ENCODE results near the gene AVL9.

AVL9 gene

GRCh38 chr7:32511791-32512190 lies 16.5 kb downstream of the AVL9 start:
- H3K4me3 ChIP-seq (ENCODE audit: low read depth, low read length): no peak overlapping the region
- no peak for DNase-seq (ENCODE audit: low read depth)
- TF ChIP-seq CTCF (IDR thresholded peaks at IDR 0.05; ENCODE audit: control insufficient read depth, extremely low read depth, insufficient read depth): no peak

GRCh38 chr7:32513210-32513609 lies 17.9 kb downstream of the AVL9 start:
- no peak overlapping the region for H3K4me3 ChIP-seq (ENCODE audit: low read depth, low read length)

GRCh38 chr7:32515890-32516550 lies 20.7 kb downstream of the AVL9 start:
- no peak overlapping the region for H3K4me3 ChIP-seq (ENCODE audit: low read depth, low read length)
- DNase-seq (ENCODE audit: low read depth): no peak
- TF ChIP-seq CTCF (IDR thresholded peaks at IDR 0.05; ENCODE audit: control insufficient read depth, extremely low read depth, insufficient read depth): no peak

More at GRCh38 chr7:32513210-32513609, 17.9 kb downstream of the AVL9 start:
- TF ChIP-seq CTCF (IDR thresholded peaks at IDR 0.05; ENCODE audit: control insufficient read depth, extremely low read depth, insufficient read depth): no peak
- no peak for DNase-seq (ENCODE audit: low read depth)

GRCh38 chr7:32516551-32517100 lies 21.3 kb downstream of the AVL9 start:
- DNase-seq (ENCODE audit: low read depth): no peak
- H3K4me3 ChIP-seq (ENCODE audit: low read depth, low read length): no peak overlapping the region
- no peak for TF ChIP-seq CTCF (IDR thresholded peaks at IDR 0.05; ENCODE audit: control insufficient read depth, extremely low read depth, insufficient read depth)

- DNase-seq (ENCODE audit: low read depth): no peak
Measured at GRCh38 chr7:32518534-32519140, 23.3 kb downstream of the AVL9 start.

GRCh38 chr7:32519763-32520162 lies 24.5 kb downstream of the AVL9 start:
- TF ChIP-seq CTCF (IDR thresholded peaks at IDR 0.05; ENCODE audit: control insufficient read depth, extremely low read depth, insufficient read depth): no peak
- no peak for DNase-seq (ENCODE audit: low read depth)
- no peak overlapping the region for H3K4me3 ChIP-seq (ENCODE audit: low read depth, low read length)

More at GRCh38 chr7:32518534-32519140, 23.3 kb downstream of the AVL9 start:
- no peak for TF ChIP-seq CTCF (IDR thresholded peaks at IDR 0.05; ENCODE audit: control insufficient read depth, extremely low read depth, insufficient read depth)
- H3K4me3 ChIP-seq (ENCODE audit: low read depth, low read length): no peak overlapping the region

Data from LNCaP clone FGC (cell line).